ENCODE results near the gene NR3C2. TPM values are rescaled to one million over a fixed set of nuclear protein-coding genes. Genes with fewer than 3 reads are reported as not detected.

The NR3C2 gene
- total RNA-seq, 2 experiments from 2014 or later = 6.1 to 6.4 TPM

DNA sequence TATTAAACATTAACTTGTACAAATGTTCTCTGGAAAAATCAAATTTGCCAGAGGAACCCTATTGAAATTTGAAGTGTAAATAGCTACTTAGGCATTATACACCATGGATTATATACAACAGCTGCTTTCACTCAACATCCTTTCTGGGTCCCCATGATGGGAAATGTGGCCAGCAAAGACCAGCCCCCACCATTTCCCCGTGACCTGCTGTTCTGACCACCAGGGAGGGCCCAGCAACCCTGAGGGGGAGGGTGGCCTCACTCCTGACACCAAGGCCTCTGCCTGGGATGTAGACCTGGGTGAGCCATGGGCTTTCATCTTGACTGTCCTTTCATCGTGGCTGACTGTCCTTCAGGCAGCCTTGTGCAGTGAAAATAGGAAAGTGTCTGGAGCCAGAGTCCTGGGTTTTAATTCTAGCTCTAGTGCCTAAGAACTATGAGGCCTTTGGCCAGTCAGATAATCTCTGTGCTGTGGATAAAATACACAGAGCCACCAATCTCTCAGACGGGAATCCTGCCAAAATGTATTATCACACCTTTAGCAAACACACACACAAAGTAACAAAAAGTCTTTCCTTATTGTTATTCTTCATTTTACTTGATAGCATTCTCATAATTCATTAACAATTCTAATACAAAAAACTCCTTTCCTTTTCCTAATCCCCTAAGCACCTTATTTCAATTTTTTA, 45.1 kb downstream of the NR3C2 start:
- ChIA-PET CTCF (interaction anchor here (1.0 to 1.1 kb wide), 2 partner anchors 16 to 20 kb away, joined by 3 to 4 read pairs; no protein-coding TSS in a partner anchor), POLR2A (no interaction called here)
- Mint-ChIP-seq H3K4me3 (no peak overlapping the region), H3K27ac (no peak overlapping the region), H3K27me3 (no peaks in the 10 kb centered on the region), H3K36me3 (ENCODE audit: low read depth) (peaks cover 4% of the 10 kb centered on the region), H3K9me3 (peaks cover 5% of the 10 kb centered on the region), H3K4me1 (ENCODE audit: low read depth) (peaks cover 34% of the 10 kb centered on the region)
- no peak for ATAC-seq
- intact Hi-C loops (cut with micrococcal nuclease) = no loop called here
- no peak for DNase-seq
- TF ChIP-seq, protein P1, sequence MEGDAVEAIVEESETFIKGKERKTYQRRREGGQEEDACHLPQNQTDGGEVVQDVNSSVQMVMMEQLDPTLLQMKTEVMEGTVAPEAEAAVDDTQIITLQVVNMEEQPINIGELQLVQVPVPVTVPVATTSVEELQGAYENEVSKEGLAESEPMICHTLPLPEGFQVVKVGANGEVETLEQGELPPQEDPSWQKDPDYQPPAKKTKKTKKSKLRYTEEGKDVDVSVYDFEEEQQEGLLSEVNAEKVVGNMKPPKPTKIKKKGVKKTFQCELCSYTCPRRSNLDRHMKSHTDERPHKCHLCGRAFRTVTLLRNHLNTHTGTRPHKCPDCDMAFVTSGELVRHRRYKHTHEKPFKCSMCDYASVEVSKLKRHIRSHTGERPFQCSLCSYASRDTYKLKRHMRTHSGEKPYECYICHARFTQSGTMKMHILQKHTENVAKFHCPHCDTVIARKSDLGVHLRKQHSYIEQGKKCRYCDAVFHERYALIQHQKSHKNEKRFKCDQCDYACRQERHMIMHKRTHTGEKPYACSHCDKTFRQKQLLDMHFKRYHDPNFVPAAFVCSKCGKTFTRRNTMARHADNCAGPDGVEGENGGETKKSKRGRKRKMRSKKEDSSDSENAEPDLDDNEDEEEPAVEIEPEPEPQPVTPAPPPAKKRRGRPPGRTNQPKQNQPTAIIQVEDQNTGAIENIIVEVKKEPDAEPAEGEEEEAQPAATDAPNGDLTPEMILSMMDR (IDR thresholded peaks at IDR 0.05) = no peak

DNA sequence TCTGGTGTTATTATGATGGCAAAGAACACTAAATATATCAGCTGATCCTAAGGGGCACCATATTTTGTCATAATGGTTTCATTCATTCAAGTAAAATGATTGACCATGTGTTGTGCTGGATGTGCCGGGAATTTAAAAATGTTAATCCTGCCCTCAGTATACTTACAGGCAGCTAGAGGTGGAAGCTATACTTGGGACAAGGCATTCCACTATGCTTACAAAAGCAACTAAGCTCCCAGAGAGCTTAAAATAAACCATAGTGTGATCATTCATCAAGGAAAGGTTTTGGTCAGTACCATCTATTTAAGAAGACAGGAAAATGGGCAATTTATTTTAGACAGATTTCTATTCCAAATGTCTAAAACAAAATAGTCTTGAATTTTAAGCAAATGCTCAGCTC, 46.4 kb downstream of the NR3C2 start:
- Mint-ChIP-seq H3K36me3 (ENCODE audit: low read depth) (peaks cover 4% of the 10 kb centered on the region), H3K9me3 (peaks cover 5% of the 10 kb centered on the region), H3K27ac (no peak overlapping the region), H3K27me3 (no peaks in the 10 kb centered on the region), H3K4me1 (ENCODE audit: low read depth) (peaks cover 35% of the 10 kb centered on the region), H3K4me3 (no peak overlapping the region)
- no peak for ATAC-seq
- intact Hi-C loops (cut with micrococcal nuclease) = no loop called here
- DNase-seq = no peak
- TF ChIP-seq, protein P1 (IDR thresholded peaks at IDR 0.05) = no peak
- ChIA-PET POLR2A (interaction anchor here (0.9 kb wide), 1 partner anchor 46 kb away, joined by 4 read pairs; the partner anchor contains the start of gene NR3C2), CTCF (no interaction called here)

DNA sequence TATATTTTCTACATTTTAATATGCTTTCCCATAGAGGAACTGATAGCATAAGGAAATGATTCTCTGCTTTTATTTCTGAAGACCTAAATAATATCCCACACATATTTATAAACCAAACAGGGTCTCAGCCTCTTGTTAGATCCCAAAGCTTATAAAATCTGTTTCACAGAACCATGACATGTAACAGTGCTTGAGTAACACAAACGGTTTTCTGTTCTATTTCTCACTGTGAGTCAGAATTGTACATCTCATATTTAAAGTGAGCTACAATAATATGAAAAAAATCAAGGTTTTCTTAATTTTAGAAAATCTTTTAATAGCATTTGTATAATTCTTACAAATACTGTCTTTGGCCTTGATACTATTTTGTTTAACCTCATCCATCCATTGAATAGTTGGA, 51.2 kb downstream of the NR3C2 start:
- DNase-seq = no peak
- Mint-ChIP-seq H3K9me3 (no peaks in the 10 kb centered on the region), H3K36me3 (ENCODE audit: low read depth) (peaks cover 3% of the 10 kb centered on the region), H3K27ac (no peak overlapping the region), H3K27me3 (no peaks in the 10 kb centered on the region), H3K4me1 (ENCODE audit: low read depth) (peaks cover 45% of the 10 kb centered on the region), H3K4me3 (no peak overlapping the region)
- ATAC-seq = no peak
- POLR2A ChIA-PET = no interaction called here
- CTCF ChIA-PET = no interaction called here
- intact Hi-C loops (cut with micrococcal nuclease) = no loop called here
- TF ChIP-seq, protein P1 (IDR thresholded peaks at IDR 0.05) = no peak

DNA sequence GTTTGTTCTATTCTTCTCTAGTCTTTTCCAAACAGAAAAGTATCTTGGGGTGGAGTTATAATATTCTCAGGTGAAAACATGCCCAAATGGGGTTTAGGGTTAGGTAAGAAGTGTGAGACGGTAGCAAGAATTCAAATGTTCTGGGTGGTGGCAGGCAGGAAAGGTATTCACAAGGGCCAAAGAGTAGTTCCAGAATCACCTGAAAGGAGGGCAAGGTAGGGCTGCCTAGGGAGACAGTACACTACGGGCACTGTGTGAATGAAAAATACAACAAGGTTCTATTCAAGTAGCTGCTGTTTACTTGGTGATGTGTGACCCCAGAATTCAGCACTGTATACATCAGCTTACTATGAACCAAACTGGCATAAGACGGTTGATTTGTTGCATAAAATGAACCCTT, 51.9 kb downstream of the NR3C2 start:
- intact Hi-C loops (cut with micrococcal nuclease) = no loop called here
- ChIA-PET POLR2A (no interaction called here), CTCF (no interaction called here)
- Mint-ChIP-seq H3K9me3 (no peaks in the 10 kb centered on the region), H3K4me3 (no peak overlapping the region), H3K27ac (no peak overlapping the region), H3K4me1 (ENCODE audit: low read depth) (peaks cover 48% of the 10 kb centered on the region), H3K36me3 (ENCODE audit: low read depth) (peaks cover 3% of the 10 kb centered on the region), H3K27me3 (no peaks in the 10 kb centered on the region)
- DNase-seq (no peak), ATAC-seq (no peak)
- TF ChIP-seq, protein P1 (IDR thresholded peaks at IDR 0.05) = no peak

DNA sequence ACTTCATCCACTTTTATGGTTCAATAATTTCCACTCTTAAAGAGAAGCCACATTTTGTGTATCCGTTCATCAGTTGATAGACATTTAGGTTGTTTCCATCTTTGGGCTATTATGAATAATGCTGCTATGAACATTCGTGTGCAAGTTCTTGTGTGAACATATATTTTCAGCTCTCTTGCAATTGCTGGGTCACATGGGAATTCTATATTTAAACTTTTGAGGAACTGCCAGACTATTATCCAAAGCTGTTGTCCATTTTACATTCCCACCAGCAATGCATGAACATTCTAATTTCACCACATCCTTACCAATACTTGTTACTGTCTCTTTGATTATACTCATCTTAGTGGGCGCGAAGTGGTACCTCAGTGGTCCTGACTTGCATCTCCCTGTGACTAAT, 61.9 kb downstream of the NR3C2 start:
- intact Hi-C loops (cut with micrococcal nuclease) = no loop called here
- peaks cover 38% of the 10 kb centered on the region for H3K4me1 Mint-ChIP-seq (ENCODE audit: low read depth)
- H3K36me3 Mint-ChIP-seq (ENCODE audit: low read depth) = peaks cover 5% of the 10 kb centered on the region
- DNase-seq (no peak), ATAC-seq (no peak)
- no peak overlapping the region for H3K27ac Mint-ChIP-seq
- ChIA-PET CTCF (interaction anchor here (1.8 kb wide), 1 partner anchor 13 kb away, joined by 6 read pairs; no protein-coding TSS in a partner anchor), POLR2A (no interaction called here)
- H3K9me3 Mint-ChIP-seq = peaks cover 7% of the 10 kb centered on the region
- H3K27me3 Mint-ChIP-seq = no peaks in the 10 kb centered on the region
- no peak overlapping the region for H3K4me3 Mint-ChIP-seq
- TF ChIP-seq, protein P1 (IDR thresholded peaks at IDR 0.05) = no peak
